HCT116 (cell line): ENCODE measurements around the gene ELOVL3. TPM values are rescaled to one million over a fixed set of nuclear protein-coding genes. Genes with fewer than 3 reads are reported as not detected.

ENCODE experiments used
- ATAC-seq: fragments of 200-7000 bp; cut with Tn5 transposase; 2 replicates; pipeline ENCODE4 v1.9.1; 2020; ENCODE audit warnings: mild to moderate bottlenecking, moderate library complexity
- BruUV-seq: library from RNA; stranded (reverse); fragments of 400-500 nt; replicated peaks from 2 replicates; lab custom pipeline; 2021; lab: Mats Ljungman, UMichigan
- CTCF ChIA-PET: fragments of 300-600 bp; sonication (Branson Sonifier 250); formaldehyde crosslinking; loops from one replicate; lab custom pipeline; 2021; ENCODE audit warnings: antibody characterized with exemption; lab: Charles Lee
- POLR2A ChIA-PET: fragments of 300-600, 350-600 bp; sonication (Branson Sonifier 250); formaldehyde crosslinking; loops from one replicate; lab custom pipeline; 2021; ENCODE audit warnings: antibody characterized with exemption; lab: Charles Lee
- RAD21 ChIA-PET, 2 experiments: fragments of 300-600 bp; sonication (Branson Sonifier 250); formaldehyde crosslinking; loops; one replicate each; lab custom pipeline; 2023; ENCODE audit warnings: low total read pairs in 2 of 2; ENCODE audit not compliant: uncharacterized antibody in 2 of 2, unreplicated experiment in 2 of 2, low non-redundant PET in 1 of 2; lab: Charles Lee
- DNase-seq: peaks from one replicate; pipeline ENCODE4 v3.0.0-alpha.2; 2010; ENCODE audit warnings: low read depth, low spot score
- H2AFZ ChIP-seq: fragments of 200-600 bp; shearing (Covaris generic), sonication (generic); 2 replicates; pipeline ENCODE4 v1.6.1; 2017; ENCODE audit warnings: low read depth, mixed run types, mixed read lengths, antibody characterized with exemption, low read length; ENCODE audit not compliant: poor library complexity, severe bottlenecking
- H3K27ac ChIP-seq: 2 replicates; pipeline ENCODE4 v1.5.1; 2012; ENCODE audit warnings: low read depth, low read length
- H3K27me3 ChIP-seq: fragments of 200-600 bp; sonication (generic); 2 replicates; pipeline ENCODE4 v1.6.1; 2016; ENCODE audit warnings: mixed run types, low read length, mixed read lengths; ENCODE audit not compliant: insufficient read depth
- H3K36me3 ChIP-seq, 2 experiments: fragments of 200-500 bp in 1 of 2; fragments of 200-600 bp in 1 of 2; sonication (Bioruptor generic) in 1 of 2; sonication (generic) in 1 of 2; 2 replicates each; pipeline versions ENCODE4 v1.5.1 to v1.6.1; 2014 to 2016; ENCODE audit warnings: low read length in 2 of 2, inconsistent platforms in 1 of 2, mixed read lengths in 1 of 2, mixed run types in 1 of 2; ENCODE audit not compliant: insufficient read depth in 2 of 2, control insufficient read depth in 1 of 2
- H3K4me1 ChIP-seq, 2 experiments: fragments of 200-600 bp in 1 of 2; sonication (generic) in 1 of 2; 2 replicates each; pipeline versions ENCODE4 v1.5.1 to v1.6.1; 2012 to 2017; ENCODE audit warnings: low read length in 2 of 2, inconsistent platforms in 1 of 2, mild to moderate bottlenecking in 1 of 2, mixed read lengths in 1 of 2, mixed run types in 1 of 2, moderate library complexity in 1 of 2; ENCODE audit not compliant: insufficient read depth in 2 of 2, control insufficient read depth in 1 of 2
- H3K4me2 ChIP-seq: fragments of 200-600 bp; sonication (generic); 2 replicates; pipeline ENCODE4 v1.6.1; 2017; ENCODE audit warnings: mixed run types, low read length, mixed read lengths
- H3K4me3 ChIP-seq, 2 experiments: fragments of 200-600 bp in 1 of 2; sonication (generic) in 1 of 2; replicated peaks in 1 of 2; 2 replicates each; pipeline ENCODE4 v1.5.1; 2011 to 2016; ENCODE audit warnings: low read length in 2 of 2, control low read depth in 1 of 2, low read depth in 1 of 2, mild to moderate bottlenecking in 1 of 2, mixed read lengths in 1 of 2, mixed run types in 1 of 2
- H3K79me2 ChIP-seq: fragments of 200-600 bp; sonication (generic); 2 replicates; pipeline ENCODE4 v1.6.1; 2017; ENCODE audit warnings: mild to moderate bottlenecking, mixed run types, low read length, moderate library complexity, mixed read lengths; ENCODE audit not compliant: insufficient read depth
- H3K9ac ChIP-seq: fragments of 200-600 bp; sonication (generic); 2 replicates; pipeline ENCODE4 v1.6.1; 2016; ENCODE audit warnings: low read length, mixed read lengths
- H3K9me2 ChIP-seq: fragments of 200-600 bp; sonication (generic), shearing (Covaris generic); 2 replicates; pipeline ENCODE4 v1.6.1; 2017; ENCODE audit warnings: mixed run types, mild to moderate bottlenecking, moderate library complexity; ENCODE audit not compliant: insufficient read depth
- H3K9me3 ChIP-seq, 2 experiments: fragments of 200-500 bp in 1 of 2; fragments of 200-600 bp in 1 of 2; sonication (Bioruptor generic) in 1 of 2; sonication (generic) in 1 of 2; 2 replicates each; pipeline ENCODE4 v1.6.1; 2014 to 2017; ENCODE audit warnings: low read length in 2 of 2, mixed read lengths in 2 of 2, inconsistent platforms in 1 of 2, low read depth in 1 of 2, mild to moderate bottlenecking in 1 of 2, mixed run types in 1 of 2, moderate library complexity in 1 of 2; ENCODE audit not compliant: control insufficient read depth in 1 of 2, insufficient read depth in 1 of 2
- H4K20me1 ChIP-seq: fragments of 200-600 bp; sonication (generic), shearing (Covaris generic); 2 replicates; pipeline ENCODE4 v1.6.1; 2017; ENCODE audit warnings: mixed run types, mild to moderate bottlenecking, moderate library complexity; ENCODE audit not compliant: insufficient read depth
- CEBPB ChIP-seq: IDR thresholded peaks from 2 replicates; pipeline ENCODE4 v1.6.1; 2012; ENCODE audit warnings: low read depth
- EGR1 ChIP-seq: IDR thresholded peaks from 2 replicates; pipeline ENCODE4 v1.6.1; 2012; ENCODE audit warnings: low read depth
- EZH2phosphoT487 ChIP-seq: fragments of 200-600 bp; IDR thresholded peaks from 2 replicates; pipeline ENCODE4 v1.6.1; 2018; ENCODE audit warnings: antibody characterized with exemption, borderline replicate concordance
- JUND ChIP-seq: IDR thresholded peaks from 2 replicates; pipeline ENCODE4 v1.6.1; 2012
- MAX ChIP-seq: IDR thresholded peaks from 2 replicates; pipeline ENCODE4 v1.6.1; 2012
- RAD21 ChIP-seq: IDR thresholded peaks from 2 replicates; pipeline ENCODE4 v1.6.1; 2012; ENCODE audit warnings: low read depth, mild to moderate bottlenecking
- SIN3A ChIP-seq: IDR thresholded peaks from 2 replicates; pipeline ENCODE4 v1.6.1; 2012; ENCODE audit warnings: low read depth
- SRF ChIP-seq: IDR thresholded peaks from 2 replicates; pipeline ENCODE4 v1.6.1; 2012; ENCODE audit warnings: low read depth
- TCF7L2 ChIP-seq: IDR thresholded peaks from 2 replicates; pipeline ENCODE4 v1.7.0; 2011; ENCODE audit warnings: borderline replicate concordance, inconsistent platforms; ENCODE audit not compliant: insufficient read depth, insufficient read length; ENCODE audit errors: extremely low read depth
- ZBTB33 ChIP-seq: IDR thresholded peaks from 2 replicates; pipeline ENCODE4 v1.6.1; 2011; ENCODE audit warnings: mild to moderate bottlenecking, low read length, moderate library complexity; ENCODE audit not compliant: insufficient replicate concordance; ENCODE audit errors: extremely low read depth
- ZNF274 ChIP-seq: fragments of 200-500 bp; sonication (Bioruptor generic); IDR thresholded peaks from 2 replicates; pipeline ENCODE4 v1.6.1; 2014; ENCODE audit warnings: mild to moderate bottlenecking, low read depth, low read length, inconsistent platforms
- intact Hi-C: fragments of 100-400 bp; cut with micrococcal nuclease; formaldehyde crosslinking; loops from 2 replicates; pipeline ENCODE4 v1.10.0; 2022
- total RNA-seq: library from RNA; stranded (reverse); gene quantifications from one replicate; pipeline ENCODE4 v1.2.1, GENCODE V29; 2021; ENCODE audit not compliant: unreplicated experiment
- TF ChIP-seq, protein P1 (sequence below): IDR thresholded peaks from 2 replicates; pipeline ENCODE4 v1.6.1; 2012
- TF ChIP-seq, protein P2 (sequence below), 3 experiments: fragments of 200-600 bp in 1 of 3; sonication (generic) in 1 of 3; IDR thresholded peaks in 2 of 3; conservative IDR thresholded peaks in 1 of 3; 2 replicates each; pipeline ENCODE4 v1.5.1; 2012 to 2017; ENCODE audit warnings: low read depth in 2 of 3, low read length in 2 of 3, antibody characterized with exemption in 1 of 3, borderline replicate concordance in 1 of 3, control low read depth in 1 of 3, mild to moderate bottlenecking in 1 of 3, mixed read lengths in 1 of 3, mixed run types in 1 of 3, moderate library complexity in 1 of 3; ENCODE audit not compliant: insufficient read depth in 1 of 3

Gene ELOVL3
- total RNA-seq, 1 experiment from 2014 or later, result 5.5 TPM

GRCh38 chr10:102243309-102243708, 17.2 kb downstream of the ELOVL3 start:
- Histone ChIP-seq H3K27me3 (no peaks in the 10 kb centered on the region), H4K20me1 (peaks cover 11% of the 10 kb centered on the region; the same call in 1 of the 2 replicates), H3K9me2 (no peaks in the 10 kb centered on the region), H3K36me3 (0 out of 4 replicates have a peak, but pooled peaks cover 0 to 2% of the 10 kb centered on the region in 2 experiments), H3K27ac (no peak overlapping the region), H3K9me3 (no peaks in the 10 kb centered on the region), H3K9ac (no peak overlapping the region), H3K4me1 (peaks cover 24 to 50% of the 10 kb centered on the region in 2 experiments), H3K79me2 (peaks cover 28% of the 10 kb centered on the region), H3K4me3 (no peak overlapping the region), H3K4me2 (no peak overlapping the region), H2AFZ (no peak overlapping the region)
- intact Hi-C loops, result no loop called here
- TF ChIP-seq ZNF274 (no peak), RAD21 (no peak), SIN3A (no peak), CEBPB (no peak), MAX (no peak), EZH2phosphoT487 (no peak), EGR1 (no peak), SRF (no peak), TCF7L2 (no peak), JUND (no peak), ZBTB33 (no peak)
- TF ChIP-seq, protein P1, sequence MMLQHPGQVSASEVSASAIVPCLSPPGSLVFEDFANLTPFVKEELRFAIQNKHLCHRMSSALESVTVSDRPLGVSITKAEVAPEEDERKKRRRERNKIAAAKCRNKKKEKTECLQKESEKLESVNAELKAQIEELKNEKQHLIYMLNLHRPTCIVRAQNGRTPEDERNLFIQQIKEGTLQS, result no peak
- TF ChIP-seq, protein P2, sequence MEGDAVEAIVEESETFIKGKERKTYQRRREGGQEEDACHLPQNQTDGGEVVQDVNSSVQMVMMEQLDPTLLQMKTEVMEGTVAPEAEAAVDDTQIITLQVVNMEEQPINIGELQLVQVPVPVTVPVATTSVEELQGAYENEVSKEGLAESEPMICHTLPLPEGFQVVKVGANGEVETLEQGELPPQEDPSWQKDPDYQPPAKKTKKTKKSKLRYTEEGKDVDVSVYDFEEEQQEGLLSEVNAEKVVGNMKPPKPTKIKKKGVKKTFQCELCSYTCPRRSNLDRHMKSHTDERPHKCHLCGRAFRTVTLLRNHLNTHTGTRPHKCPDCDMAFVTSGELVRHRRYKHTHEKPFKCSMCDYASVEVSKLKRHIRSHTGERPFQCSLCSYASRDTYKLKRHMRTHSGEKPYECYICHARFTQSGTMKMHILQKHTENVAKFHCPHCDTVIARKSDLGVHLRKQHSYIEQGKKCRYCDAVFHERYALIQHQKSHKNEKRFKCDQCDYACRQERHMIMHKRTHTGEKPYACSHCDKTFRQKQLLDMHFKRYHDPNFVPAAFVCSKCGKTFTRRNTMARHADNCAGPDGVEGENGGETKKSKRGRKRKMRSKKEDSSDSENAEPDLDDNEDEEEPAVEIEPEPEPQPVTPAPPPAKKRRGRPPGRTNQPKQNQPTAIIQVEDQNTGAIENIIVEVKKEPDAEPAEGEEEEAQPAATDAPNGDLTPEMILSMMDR (IDR thresholded peaks at IDR 0.05 in 2 of 3, conservative IDR thresholded peaks at IDR 0.05 in 1 of 3; ENCODE audit: borderline replicate concordance in 1 of 3, insufficient read depth in 1 of 3, low read depth in 2 of 3, low read length in 2 of 3), result no peak
- POLR2A ChIA-PET, result no interaction called here
- ATAC-seq (no peak), DNase-seq (no peak)
- RAD21 ChIA-PET, result no interaction called here
- no TSS peak for BruUV-seq
- CTCF ChIA-PET, result interaction anchor here (3.5 kb wide), 1 partner anchor 12 kb away, joined by 63 read pairs; no protein-coding TSS in a partner anchor
